ENCODE data around the gene NADK2.

The NADK2 gene

GRCh38 chr5:36175043-36175442 is 66.7 kb downstream of the NADK2 start:
- Histone ChIP-seq H3K4me3 (ENCODE audit: low read length) (no peak overlapping the region), H3K27me3 (replicated peaks; ENCODE audit: control insufficient read depth, insufficient read depth, low read length) (no peaks in the 10 kb centered on the region), H3K9me3 (ENCODE audit: control insufficient read depth, low read length) (no peaks in the 10 kb centered on the region), H3K4me1 (ENCODE audit: control insufficient read depth, insufficient read depth, low read length) (peaks cover 1% of the 10 kb centered on the region), H3K9ac (ENCODE audit: low read length) (no peak overlapping the region), H3K36me3 (ENCODE audit: control insufficient read depth, insufficient read depth, low read length, severe bottlenecking) (peaks cover 87% of the 10 kb centered on the region)
- DNase-seq (ENCODE audit: low read depth): no peak

- Histone ChIP-seq H3K4me3 (ENCODE audit: low read length) (no peak overlapping the region), H3K9ac (ENCODE audit: low read length) (no peak overlapping the region), H3K4me1 (ENCODE audit: control insufficient read depth, insufficient read depth, low read length) (no peaks in the 10 kb centered on the region), H3K36me3 (ENCODE audit: control insufficient read depth, insufficient read depth, low read length, severe bottlenecking) (peaks cover 87% of the 10 kb centered on the region), H3K9me3 (ENCODE audit: control insufficient read depth, low read length) (no peaks in the 10 kb centered on the region), H3K27me3 (replicated peaks; ENCODE audit: control insufficient read depth, insufficient read depth, low read length) (no peaks in the 10 kb centered on the region)
- DNase-seq (ENCODE audit: low read depth): no peak
Measured at GRCh38 chr5:36174119-36174518, 67.6 kb downstream of the NADK2 start.

- H3K27me3 ChIP-seq (replicated peaks; ENCODE audit: control insufficient read depth, insufficient read depth, low read length): no peaks in the 10 kb centered on the region
- H3K36me3 ChIP-seq (ENCODE audit: control insufficient read depth, insufficient read depth, low read length, severe bottlenecking): peaks cover 86% of the 10 kb centered on the region
- no peak overlapping the region for H3K4me3 ChIP-seq (ENCODE audit: low read length)
- no peak overlapping the region for H3K9ac ChIP-seq (ENCODE audit: low read length)
- H3K9me3 ChIP-seq (ENCODE audit: control insufficient read depth, low read length): no peaks in the 10 kb centered on the region
- H3K4me1 ChIP-seq (ENCODE audit: control insufficient read depth, insufficient read depth, low read length): no peaks in the 10 kb centered on the region
- DNase-seq (ENCODE audit: low read depth): no peak
Measured at GRCh38 chr5:36173426-36173825, 68.3 kb downstream of the NADK2 start.

GRCh38 chr5:36172599-36172998 is 69.1 kb downstream of the NADK2 start:
- Histone ChIP-seq H3K4me1 (ENCODE audit: control insufficient read depth, insufficient read depth, low read length) (no peaks in the 10 kb centered on the region), H3K9ac (ENCODE audit: low read length) (no peak overlapping the region), H3K9me3 (ENCODE audit: control insufficient read depth, low read length) (no peaks in the 10 kb centered on the region), H3K27me3 (replicated peaks; ENCODE audit: control insufficient read depth, insufficient read depth, low read length) (no peaks in the 10 kb centered on the region), H3K36me3 (ENCODE audit: control insufficient read depth, insufficient read depth, low read length, severe bottlenecking) (peaks cover 90% of the 10 kb centered on the region), H3K4me3 (ENCODE audit: low read length) (no peak overlapping the region)
- DNase-seq (ENCODE audit: low read depth): no peak

GRCh38 chr5:36170832-36171424 is 70.8 kb downstream of the NADK2 start:
- no peak for DNase-seq (ENCODE audit: low read depth)
- H3K27me3 ChIP-seq (replicated peaks; ENCODE audit: control insufficient read depth, insufficient read depth, low read length): no peaks in the 10 kb centered on the region
- H3K4me3 ChIP-seq (ENCODE audit: low read length): no peak overlapping the region
- no peaks in the 10 kb centered on the region for H3K4me1 ChIP-seq (ENCODE audit: control insufficient read depth, insufficient read depth, low read length)
- peaks cover 95% of the 10 kb centered on the region for H3K36me3 ChIP-seq (ENCODE audit: control insufficient read depth, insufficient read depth, low read length, severe bottlenecking)
- H3K9ac ChIP-seq (ENCODE audit: low read length): no peak overlapping the region
- H3K9me3 ChIP-seq (ENCODE audit: control insufficient read depth, low read length): no peaks in the 10 kb centered on the region

- Histone ChIP-seq H3K9me3 (ENCODE audit: control insufficient read depth, low read length) (no peaks in the 10 kb centered on the region), H3K36me3 (ENCODE audit: control insufficient read depth, insufficient read depth, low read length, severe bottlenecking) (peaks cover 98% of the 10 kb centered on the region), H3K4me1 (ENCODE audit: control insufficient read depth, insufficient read depth, low read length) (no peaks in the 10 kb centered on the region), H3K4me3 (ENCODE audit: low read length) (no peak overlapping the region), H3K9ac (ENCODE audit: low read length) (no peak overlapping the region), H3K27me3 (replicated peaks; ENCODE audit: control insufficient read depth, insufficient read depth, low read length) (no peaks in the 10 kb centered on the region)
- DNase-seq (ENCODE audit: low read depth): no peak
Measured at GRCh38 chr5:36168737-36169136, 73.0 kb downstream of the NADK2 start.

- Histone ChIP-seq H3K4me1 (ENCODE audit: control insufficient read depth, insufficient read depth, low read length) (no peaks in the 10 kb centered on the region), H3K9ac (ENCODE audit: low read length) (no peak overlapping the region), H3K27me3 (replicated peaks; ENCODE audit: control insufficient read depth, insufficient read depth, low read length) (no peaks in the 10 kb centered on the region), H3K36me3 (ENCODE audit: control insufficient read depth, insufficient read depth, low read length, severe bottlenecking) (peaks cover 91% of the 10 kb centered on the region), H3K4me3 (ENCODE audit: low read length) (no peak overlapping the region), H3K9me3 (ENCODE audit: control insufficient read depth, low read length) (no peaks in the 10 kb centered on the region)
- no peak for DNase-seq (ENCODE audit: low read depth)
Measured at GRCh38 chr5:36164461-36164860, 77.3 kb downstream of the NADK2 start.

GRCh38 chr5:36162810-36163486 is 78.8 kb downstream of the NADK2 start:
- Histone ChIP-seq H3K4me1 (ENCODE audit: control insufficient read depth, insufficient read depth, low read length) (peaks cover 9% of the 10 kb centered on the region), H3K36me3 (ENCODE audit: control insufficient read depth, insufficient read depth, low read length, severe bottlenecking) (peaks cover 83% of the 10 kb centered on the region)
- DNase-seq (ENCODE audit: low read depth): no peak

GRCh38 chr5:36161361-36161760 is 80.4 kb downstream of the NADK2 start:
- Histone ChIP-seq H3K9me3 (ENCODE audit: control insufficient read depth, low read length) (no peaks in the 10 kb centered on the region), H3K4me3 (ENCODE audit: low read length) (no peak overlapping the region), H3K4me1 (ENCODE audit: control insufficient read depth, insufficient read depth, low read length) (peaks cover 25% of the 10 kb centered on the region), H3K27me3 (replicated peaks; ENCODE audit: control insufficient read depth, insufficient read depth, low read length) (no peaks in the 10 kb centered on the region), H3K36me3 (ENCODE audit: control insufficient read depth, insufficient read depth, low read length, severe bottlenecking) (peaks cover 67% of the 10 kb centered on the region), H3K9ac (ENCODE audit: low read length) (no peak overlapping the region)
- no peak for DNase-seq (ENCODE audit: low read depth)

More at GRCh38 chr5:36162810-36163486, 78.8 kb downstream of the NADK2 start:
- Histone ChIP-seq H3K27me3 (replicated peaks; ENCODE audit: control insufficient read depth, insufficient read depth, low read length) (no peaks in the 10 kb centered on the region), H3K4me3 (ENCODE audit: low read length) (no peak overlapping the region), H3K9me3 (ENCODE audit: control insufficient read depth, low read length) (no peaks in the 10 kb centered on the region), H3K9ac (ENCODE audit: low read length) (no peak overlapping the region)

- H3K9me3 ChIP-seq (ENCODE audit: control insufficient read depth, low read length): no peaks in the 10 kb centered on the region
- DNase-seq (ENCODE audit: low read depth): no peak
- H3K4me3 ChIP-seq (ENCODE audit: low read length): no peak overlapping the region
- H3K36me3 ChIP-seq (ENCODE audit: control insufficient read depth, insufficient read depth, low read length, severe bottlenecking): peaks cover 60% of the 10 kb centered on the region
- H3K27me3 ChIP-seq (replicated peaks; ENCODE audit: control insufficient read depth, insufficient read depth, low read length): no peaks in the 10 kb centered on the region
- H3K9ac ChIP-seq (ENCODE audit: low read length): no peak overlapping the region
- H3K4me1 ChIP-seq (ENCODE audit: control insufficient read depth, insufficient read depth, low read length): peaks cover 32% of the 10 kb centered on the region
Measured at GRCh38 chr5:36160617-36161016, 81.1 kb downstream of the NADK2 start.

- no peaks in the 10 kb centered on the region for H3K9me3 ChIP-seq (ENCODE audit: control insufficient read depth, low read length)
- no peak overlapping the region for H3K4me3 ChIP-seq (ENCODE audit: low read length)
- peak; percentile 93 for DNase-seq (ENCODE audit: low read depth)
- no peaks in the 10 kb centered on the region for H3K27me3 ChIP-seq (replicated peaks; ENCODE audit: control insufficient read depth, insufficient read depth, low read length)
- H3K4me1 ChIP-seq (ENCODE audit: control insufficient read depth, insufficient read depth, low read length): peaks cover 49% of the 10 kb centered on the region
- H3K9ac ChIP-seq (ENCODE audit: low read length): no peak overlapping the region
- H3K36me3 ChIP-seq (ENCODE audit: control insufficient read depth, insufficient read depth, low read length, severe bottlenecking): peaks cover 48% of the 10 kb centered on the region
Measured at GRCh38 chr5:36158144-36158543, 83.6 kb downstream of the NADK2 start.

Data from adipocyte (in vitro differentiated cells).